HUES6 (cell line): ENCODE measurements around the gene APOL4.
"Not testable (repeated sequence)": the region's sequence is repeated elsewhere in the genome, so short reads cannot be mapped to it uniquely, and the experiment has no call there.

Experiments
- H3K27ac ChIP-seq: 2 replicates; pipeline ENCODE4 v1.7.0; 2013; ENCODE audit warnings: low read depth, mild to moderate bottlenecking, low read length, inconsistent platforms
- H3K27me3 ChIP-seq: 2 replicates; pipeline ENCODE4 v1.6.1; 2013; ENCODE audit warnings: low read length; ENCODE audit not compliant: control insufficient read depth, insufficient read depth
- H3K36me3 ChIP-seq: 2 replicates; pipeline ENCODE4 v1.6.1; 2013; ENCODE audit warnings: low read length; ENCODE audit not compliant: control insufficient read depth, insufficient read depth
- H3K4me1 ChIP-seq: 2 replicates; pipeline ENCODE4 v1.6.1; 2013; ENCODE audit warnings: low read length; ENCODE audit not compliant: control insufficient read depth, insufficient read depth
- H3K4me3 ChIP-seq: 2 replicates; pipeline ENCODE4 v1.5.1; 2013; ENCODE audit warnings: low read depth, low read length
- H3K9ac ChIP-seq: one replicate; pipeline ENCODE4 v1.6.1; 2013; ENCODE audit warnings: mild to moderate bottlenecking, low read length
- H3K9me3 ChIP-seq: 2 replicates; pipeline ENCODE4 v1.6.1; 2013; ENCODE audit warnings: low read depth, low read length; ENCODE audit not compliant: control insufficient read depth, insufficient read depth

The APOL4 gene

GRCh38 chr22:36162127-36163034, 39.2 kb downstream of the APOL4 start:
- Histone ChIP-seq H3K9me3 (no peaks in the 10 kb centered on the region), H3K27me3 (no peaks in the 10 kb centered on the region), H3K27ac (no peak overlapping the region), H3K36me3 (no peaks in the 10 kb centered on the region), H3K4me3 (no peak overlapping the region), H3K4me1 (peaks cover 15% of the 10 kb centered on the region; the same call in 1 of the 2 replicates), H3K9ac (no peak overlapping the region)

DNA sequence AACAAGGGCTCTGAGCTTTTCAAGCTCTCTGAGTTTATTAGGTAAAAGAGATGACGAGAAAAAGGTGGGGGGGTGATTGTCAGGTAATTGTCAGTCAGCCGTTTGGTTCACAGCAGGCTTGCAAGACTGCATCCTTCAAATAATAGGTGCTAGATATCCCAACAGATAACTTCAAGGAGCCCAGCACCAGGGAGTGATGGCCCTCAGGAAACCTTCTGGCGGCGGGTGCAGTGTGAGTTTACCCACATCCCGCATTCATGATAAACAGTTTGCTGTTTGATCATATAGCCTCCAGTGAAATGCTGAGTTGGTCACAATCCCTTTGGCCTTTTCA, 39.8 kb downstream of the APOL4 start:
- peaks cover 21% of the 10 kb centered on the region for H3K4me1 ChIP-seq
- not testable (repeated sequence) for H3K27me3 ChIP-seq, H3K9me3 ChIP-seq, H3K9ac ChIP-seq, H3K4me3 ChIP-seq, H3K27ac ChIP-seq, H3K36me3 ChIP-seq

GRCh38 chr22:36160499-36160942, 41.1 kb downstream of the APOL4 start, which contains the start of gene APOL3:
Gene APOL3 (minus strand): TSS chr22:36160755. CDS start chr22:36149055, 11,700 bp downstream.
- no peak within 1 kb of the TSS for H3K27ac ChIP-seq
- H3K9ac ChIP-seq, result no peak within 1 kb of the TSS
- no peaks in the 10 kb centered on the region for H3K36me3 ChIP-seq
- no peaks in the 10 kb centered on the region for H3K9me3 ChIP-seq
- no peak within 1 kb of the TSS for H3K4me3 ChIP-seq
- no peaks in the 10 kb centered on the region for H3K27me3 ChIP-seq
- H3K4me1 ChIP-seq, result peaks cover 27% of the 10 kb centered on the region

DNA sequence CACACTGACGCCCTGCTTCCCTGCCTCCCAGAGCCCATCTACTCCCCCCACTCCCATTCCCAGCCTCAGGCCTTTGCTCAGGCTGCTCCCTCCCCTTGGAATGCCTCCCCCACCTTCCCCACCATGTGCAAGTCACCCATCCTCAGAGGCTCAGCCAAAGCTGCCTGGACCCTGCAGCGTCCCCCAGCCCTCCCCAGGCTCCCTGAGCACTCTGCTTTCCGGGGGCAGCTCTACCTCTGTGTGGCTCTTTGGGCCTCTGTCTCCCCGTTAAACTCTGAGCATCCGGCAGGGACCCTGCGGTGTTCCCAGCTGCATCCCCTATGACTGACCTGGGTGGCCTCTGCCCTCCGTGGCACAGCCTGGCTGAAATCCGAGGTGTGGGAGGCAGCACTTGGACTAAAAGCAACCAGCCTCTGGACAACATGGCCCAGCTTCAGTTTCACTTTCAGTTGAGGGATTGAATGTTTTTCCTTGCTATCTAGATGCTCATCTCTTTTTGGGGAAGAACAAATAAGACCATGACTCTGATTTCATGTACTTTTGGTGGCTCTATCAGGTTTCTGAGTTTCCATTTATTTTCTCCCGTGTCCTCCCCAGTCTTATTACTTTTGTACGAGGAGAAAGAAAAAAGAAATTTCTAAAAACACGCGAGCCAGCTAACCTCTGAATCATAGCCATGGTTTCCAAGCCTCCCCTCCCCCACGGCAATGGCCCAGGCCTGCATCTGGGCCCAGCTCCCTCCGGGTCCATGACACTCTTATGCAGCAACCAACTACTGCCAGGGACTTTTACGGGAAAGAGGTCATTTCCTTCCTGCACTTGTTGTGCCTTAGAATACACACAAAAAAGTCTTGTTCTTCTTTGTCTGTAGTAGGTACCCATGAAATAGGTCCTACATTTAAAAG, 44.8 kb downstream of the APOL4 start:
- H3K27ac ChIP-seq, result 0 out of 2 replicates have a peak overlapping the region, but pooled peaks have one; percentile 37
- no peak overlapping the region for H3K4me3 ChIP-seq
- no peaks in the 10 kb centered on the region for H3K27me3 ChIP-seq
- no peak overlapping the region for H3K9ac ChIP-seq
- peaks cover 17% of the 10 kb centered on the region for H3K4me1 ChIP-seq
- H3K9me3 ChIP-seq, result peaks cover 5% of the 10 kb centered on the region; the same call in 1 of the 2 replicates
- no peaks in the 10 kb centered on the region for H3K36me3 ChIP-seq

DNA sequence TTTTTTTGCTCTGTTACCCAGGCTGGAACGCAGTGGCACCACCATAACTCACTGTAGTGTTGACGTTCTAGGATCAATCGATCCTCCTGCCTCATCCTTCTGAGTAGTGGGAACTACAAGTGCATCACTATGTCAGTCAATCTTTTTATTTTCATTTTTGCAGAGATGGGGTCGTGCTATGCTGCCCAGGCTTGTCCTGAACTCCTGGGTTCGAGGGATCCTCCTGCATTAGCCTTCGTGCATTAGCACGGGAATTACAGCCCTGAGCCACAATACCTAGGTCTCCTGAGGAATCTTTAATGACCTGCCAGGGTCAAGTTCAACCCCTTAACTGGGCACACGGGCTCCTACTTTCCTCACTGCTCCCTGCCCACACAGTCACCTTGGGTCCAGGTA, 45.5 kb downstream of the APOL4 start:
- Histone ChIP-seq H3K36me3 (no peaks in the 10 kb centered on the region), H3K9ac (no peak overlapping the region), H3K4me1 (peaks cover 13% of the 10 kb centered on the region), H3K4me3 (no peak overlapping the region), H3K27me3 (no peaks in the 10 kb centered on the region), H3K9me3 (peaks cover 8% of the 10 kb centered on the region; the same call in 1 of the 2 replicates), H3K27ac (no peak overlapping the region)

GRCh38 chr22:36155702-36156101, 45.9 kb downstream of the APOL4 start:
- H3K9me3 ChIP-seq, result peaks cover 8% of the 10 kb centered on the region; the same call in 1 of the 2 replicates
- no peaks in the 10 kb centered on the region for H3K36me3 ChIP-seq
- no peak overlapping the region for H3K27ac ChIP-seq
- no peaks in the 10 kb centered on the region for H3K27me3 ChIP-seq
- peaks cover 13% of the 10 kb centered on the region for H3K4me1 ChIP-seq
- no peak overlapping the region for H3K4me3 ChIP-seq
- no peak overlapping the region for H3K9ac ChIP-seq

DNA sequence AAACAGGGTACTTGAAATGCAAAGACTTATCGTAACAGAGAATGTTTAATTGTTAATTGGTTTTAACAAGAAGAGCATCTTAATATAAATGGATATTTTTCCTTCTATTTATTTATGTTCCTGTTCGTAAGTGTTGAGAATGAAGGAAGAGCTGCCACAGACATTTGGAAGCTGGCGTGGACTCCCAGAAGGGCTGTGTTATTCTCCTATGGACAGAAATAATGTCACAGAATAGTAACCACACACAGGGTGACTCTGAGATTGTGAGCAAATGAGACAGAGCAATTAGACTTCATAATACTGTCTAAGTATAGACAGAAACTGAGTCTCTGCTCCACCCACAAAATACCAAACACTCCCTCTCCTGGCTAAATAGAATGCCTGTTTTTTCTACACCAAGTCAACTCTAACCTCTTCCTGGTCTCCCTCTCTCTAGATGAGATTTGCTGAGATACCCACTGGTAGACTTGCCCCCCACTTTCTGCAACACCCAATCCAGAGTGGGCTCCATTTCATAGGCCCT, 47.1 kb downstream of the APOL4 start:
- Histone ChIP-seq H3K4me1 (peaks cover 13% of the 10 kb centered on the region), H3K4me3 (no peak overlapping the region)

DNA sequence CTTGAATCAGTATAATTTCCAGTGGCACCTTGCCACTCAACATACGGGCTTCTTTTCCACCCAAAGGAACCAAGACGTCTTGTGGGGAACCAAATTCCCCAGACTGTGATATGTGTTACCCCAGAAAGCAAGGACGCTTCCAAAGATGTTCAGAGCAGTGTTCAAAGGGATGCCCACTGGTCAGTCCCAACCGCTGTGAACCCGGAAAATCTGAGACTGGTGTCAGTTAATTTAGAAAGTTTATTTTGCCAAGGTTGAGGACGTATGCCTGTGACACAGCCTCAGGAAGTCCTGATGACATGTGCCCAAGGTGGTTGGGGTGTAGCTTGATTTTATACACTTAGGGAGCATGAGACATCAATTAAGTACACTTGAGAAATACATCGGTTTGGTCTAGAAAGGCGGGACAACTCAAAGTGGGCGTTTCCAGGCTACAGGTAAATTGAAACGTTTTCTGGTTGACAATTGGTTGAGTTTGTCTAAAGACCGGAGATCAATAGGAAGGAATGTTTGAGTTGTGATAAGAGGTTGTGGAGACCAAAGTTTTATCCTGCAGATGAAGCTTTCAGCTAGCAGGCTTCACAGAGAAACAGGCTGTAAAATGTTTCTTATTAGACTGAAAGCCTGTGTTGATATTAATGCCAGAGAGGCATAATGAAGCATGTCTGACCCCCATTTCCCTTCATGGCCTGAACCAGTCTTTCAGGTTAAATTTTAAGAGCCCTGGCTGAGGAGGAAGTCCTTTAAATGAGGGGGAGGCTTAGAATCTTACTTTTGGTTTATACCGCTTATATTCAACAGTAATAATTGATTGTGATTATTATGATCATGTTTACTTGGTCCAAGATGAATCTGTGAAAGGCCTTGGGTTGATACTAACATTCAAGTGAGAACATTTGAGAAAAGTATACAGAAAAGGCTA, 47.8 kb downstream of the APOL4 start:
- Histone ChIP-seq H3K9me3 (peaks cover 8% of the 10 kb centered on the region; the same call in 1 of the 2 replicates), H3K4me1 (peaks cover 13% of the 10 kb centered on the region), H3K36me3 (no peaks in the 10 kb centered on the region), H3K4me3 (no peak overlapping the region), H3K27me3 (no peaks in the 10 kb centered on the region), H3K27ac (no peak overlapping the region), H3K9ac (no peak overlapping the region)

More for the DNA sequence above, 47.1 kb downstream of the APOL4 start:
- Histone ChIP-seq H3K27ac (no peak overlapping the region), H3K27me3 (no peaks in the 10 kb centered on the region), H3K36me3 (no peaks in the 10 kb centered on the region), H3K9me3 (peaks cover 8% of the 10 kb centered on the region; the same call in 1 of the 2 replicates), H3K9ac (no peak overlapping the region)

DNA sequence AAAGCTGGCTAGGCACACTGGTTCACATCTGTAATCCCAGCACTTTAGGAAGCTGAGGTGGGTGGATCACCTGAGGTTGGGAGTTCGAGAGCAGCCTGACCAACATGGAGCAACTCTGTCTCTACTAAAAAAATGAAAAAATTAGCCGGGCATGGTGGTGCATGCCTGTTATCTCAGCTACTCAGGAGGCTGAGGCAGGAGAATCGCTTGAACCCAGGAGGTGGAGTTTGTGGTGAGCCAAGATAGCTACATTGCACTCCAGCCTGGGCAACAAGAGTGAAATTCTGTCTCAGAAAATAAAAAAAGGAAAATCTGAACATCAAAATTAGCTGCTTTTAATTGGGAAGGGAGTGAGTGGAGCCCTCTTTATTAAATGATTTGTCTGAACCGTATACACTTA, 48.8 kb downstream of the APOL4 start:
- H3K27me3 ChIP-seq, H3K27ac ChIP-seq, H3K36me3 ChIP-seq, H3K4me3 ChIP-seq, H3K9ac ChIP-seq, H3K9me3 ChIP-seq: not testable (repeated sequence)
- H3K4me1 ChIP-seq, result peaks cover 13% of the 10 kb centered on the region

DNA sequence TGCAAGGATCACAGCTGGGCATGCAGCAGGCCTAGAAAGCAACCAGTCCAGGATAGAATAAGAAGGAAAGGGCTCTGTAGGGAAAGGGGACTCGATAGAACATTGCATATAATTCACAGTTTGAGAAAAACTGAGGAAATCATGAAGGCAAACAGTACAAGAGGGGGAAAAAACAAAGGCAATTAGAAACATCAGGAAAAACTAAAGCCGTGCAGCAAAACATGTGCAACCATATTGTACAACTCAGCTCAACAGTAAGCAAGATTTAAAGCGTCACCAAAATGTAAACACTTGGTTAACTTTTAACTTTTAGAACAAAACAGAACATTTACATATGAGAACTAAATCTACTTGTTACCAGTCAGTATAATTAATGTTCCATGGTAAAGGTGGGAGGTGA, 49.5 kb downstream of the APOL4 start:
- Histone ChIP-seq H3K4me3 (no peak overlapping the region), H3K27ac (no peak overlapping the region), H3K9ac (no peak overlapping the region), H3K36me3 (no peaks in the 10 kb centered on the region), H3K9me3 (peaks cover 8% of the 10 kb centered on the region; the same call in 1 of the 2 replicates), H3K4me1 (peaks cover 9% of the 10 kb centered on the region), H3K27me3 (no peaks in the 10 kb centered on the region)
